DND-41 (cell line): ENCODE measurements around the gene ULBP3.

ENCODE experiments used
- ATAC-seq: fragments of 200-7000 bp; cut with Tn5 transposase; 3 replicates; pipeline ENCODE4 v1.9.1; 2021; ENCODE audit warnings: low read depth; ENCODE audit not compliant: insufficient read depth
- DNase-seq: peaks from one replicate; pipeline ENCODE4 v3.0.0-alpha.2; 2020
- H2AFZ ChIP-seq: 2 replicates; pipeline ENCODE4 v1.6.0; 2012; ENCODE audit warnings: low read depth, low read length
- H3K27ac ChIP-seq: 2 replicates; pipeline ENCODE4 v1.5.1; 2012; ENCODE audit warnings: low read length, inconsistent platforms
- H3K27me3 ChIP-seq: fragments of 200-600 bp; sonication (generic); 2 replicates; pipeline ENCODE4 v1.6.0; 2012; ENCODE audit warnings: low read length, mild to moderate bottlenecking, inconsistent platforms; ENCODE audit not compliant: insufficient read depth, poor library complexity
- H3K36me3 ChIP-seq: 2 replicates; pipeline ENCODE4 v1.5.1; 2012; ENCODE audit warnings: low read length, inconsistent platforms; ENCODE audit not compliant: insufficient read depth
- H3K4me1 ChIP-seq: 2 replicates; pipeline ENCODE4 v1.5.1; 2012; ENCODE audit warnings: mild to moderate bottlenecking, low read length; ENCODE audit not compliant: insufficient read depth
- H3K4me2 ChIP-seq: 2 replicates; pipeline ENCODE4 v1.6.0; 2012; ENCODE audit warnings: mild to moderate bottlenecking, moderate library complexity, low read length, inconsistent platforms; ENCODE audit not compliant: insufficient read depth
- H3K4me3 ChIP-seq, 2 experiments: fragments of 200-600 bp in 1 of 2; shearing (Covaris generic) in 1 of 2; 2 replicates each; pipeline ENCODE4 v1.5.1; 2012 to 2016; ENCODE audit warnings: inconsistent platforms in 2 of 2, low read length in 2 of 2, mild to moderate bottlenecking in 2 of 2, low read depth in 1 of 2, moderate library complexity in 1 of 2
- H3K79me2 ChIP-seq: 2 replicates; pipeline ENCODE4 v1.6.0; 2012; ENCODE audit warnings: low read length, inconsistent platforms; ENCODE audit not compliant: insufficient read depth
- H3K9ac ChIP-seq: 2 replicates; pipeline ENCODE4 v1.6.0; 2012; ENCODE audit warnings: low read depth, mild to moderate bottlenecking, inconsistent platforms, low read length, moderate library complexity
- H3K9me3 ChIP-seq: 2 replicates; pipeline ENCODE4 v1.5.1; 2012; ENCODE audit warnings: low read length, moderate library complexity, mild to moderate bottlenecking, inconsistent platforms; ENCODE audit not compliant: insufficient read depth, severe bottlenecking
- H4K20me1 ChIP-seq: 2 replicates; pipeline ENCODE4 v1.6.0; 2012; ENCODE audit warnings: low read length; ENCODE audit not compliant: insufficient read depth
- EZH2 ChIP-seq: IDR thresholded peaks from 3 replicates; pipeline ENCODE4 v1.6.1; 2012; ENCODE audit warnings: borderline replicate concordance, low read depth, mild to moderate bottlenecking, moderate library complexity, low read length, inconsistent platforms; ENCODE audit not compliant: severe bottlenecking
- TF ChIP-seq, protein P1 (sequence below): IDR thresholded peaks from 2 replicates; pipeline ENCODE4 v1.5.1; 2012; ENCODE audit warnings: borderline replicate concordance, low read length, moderate library complexity, mild to moderate bottlenecking; ENCODE audit not compliant: poor library complexity, severe bottlenecking; ENCODE audit errors: extremely low read depth

Gene ULBP3

GRCh38 chr6:150072201-150072600, 3.3 kb upstream of the ULBP3 start:
- no peaks in the 10 kb centered on the region for H3K36me3 ChIP-seq
- H3K27me3 ChIP-seq, result peaks cover 36% of the 10 kb centered on the region
- peaks cover 22% of the 10 kb centered on the region; the same call in 1 of the 2 replicates for H4K20me1 ChIP-seq
- H3K4me2 ChIP-seq, result no peak overlapping the region
- no peak for TF ChIP-seq EZH2
- TF ChIP-seq, protein P1, sequence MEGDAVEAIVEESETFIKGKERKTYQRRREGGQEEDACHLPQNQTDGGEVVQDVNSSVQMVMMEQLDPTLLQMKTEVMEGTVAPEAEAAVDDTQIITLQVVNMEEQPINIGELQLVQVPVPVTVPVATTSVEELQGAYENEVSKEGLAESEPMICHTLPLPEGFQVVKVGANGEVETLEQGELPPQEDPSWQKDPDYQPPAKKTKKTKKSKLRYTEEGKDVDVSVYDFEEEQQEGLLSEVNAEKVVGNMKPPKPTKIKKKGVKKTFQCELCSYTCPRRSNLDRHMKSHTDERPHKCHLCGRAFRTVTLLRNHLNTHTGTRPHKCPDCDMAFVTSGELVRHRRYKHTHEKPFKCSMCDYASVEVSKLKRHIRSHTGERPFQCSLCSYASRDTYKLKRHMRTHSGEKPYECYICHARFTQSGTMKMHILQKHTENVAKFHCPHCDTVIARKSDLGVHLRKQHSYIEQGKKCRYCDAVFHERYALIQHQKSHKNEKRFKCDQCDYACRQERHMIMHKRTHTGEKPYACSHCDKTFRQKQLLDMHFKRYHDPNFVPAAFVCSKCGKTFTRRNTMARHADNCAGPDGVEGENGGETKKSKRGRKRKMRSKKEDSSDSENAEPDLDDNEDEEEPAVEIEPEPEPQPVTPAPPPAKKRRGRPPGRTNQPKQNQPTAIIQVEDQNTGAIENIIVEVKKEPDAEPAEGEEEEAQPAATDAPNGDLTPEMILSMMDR, result no peak
- no peaks in the 10 kb centered on the region for H3K79me2 ChIP-seq
- no peak overlapping the region for H3K4me3 ChIP-seq
- no peaks in the 10 kb centered on the region for H3K9me3 ChIP-seq
- no peaks in the 10 kb centered on the region for H3K4me1 ChIP-seq
- no peak overlapping the region for H3K9ac ChIP-seq
- no peak for ATAC-seq
- no peak overlapping the region for H3K27ac ChIP-seq
- DNase-seq, result no peak
- H2AFZ ChIP-seq, result no peak overlapping the region

DNA sequence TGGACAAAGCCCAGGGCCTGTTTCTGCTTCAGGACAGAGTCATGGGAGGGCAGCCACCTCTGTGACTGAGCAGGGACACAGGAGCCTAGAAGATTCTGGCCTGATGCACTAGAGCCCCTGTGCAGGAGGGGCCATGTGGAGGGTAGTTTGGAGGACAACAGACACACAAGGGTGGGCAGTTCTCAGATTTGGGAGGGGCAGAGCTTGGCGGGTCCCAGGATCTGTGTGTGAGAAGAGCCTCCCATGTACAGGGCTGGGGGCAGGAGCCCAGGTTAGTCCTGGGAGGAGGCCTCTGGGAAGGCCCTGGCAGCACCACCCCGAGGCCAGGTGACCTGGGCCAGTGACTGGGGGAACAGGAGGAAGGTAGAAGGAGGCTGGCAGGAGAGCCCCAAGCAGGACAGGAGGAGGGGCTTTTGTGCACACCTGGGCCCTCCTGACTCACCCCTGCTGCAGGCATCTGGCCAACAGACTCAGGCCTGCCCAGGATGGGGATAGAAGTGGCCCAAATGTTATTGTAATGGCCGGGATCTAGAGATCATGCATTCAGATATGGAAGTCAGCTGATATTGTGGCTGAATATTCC, 1.4 kb upstream of the ULBP3 start:
- TF ChIP-seq, protein P1, result no peak
- no peak for TF ChIP-seq EZH2
- Histone ChIP-seq H3K27me3 (peaks cover 24% of the 10 kb centered on the region), H3K79me2 (no peaks in the 10 kb centered on the region), H3K27ac (no peak overlapping the region), H4K20me1 (peaks cover 22% of the 10 kb centered on the region; the same call in 1 of the 2 replicates), H3K9ac (no peak overlapping the region), H2AFZ (no peak overlapping the region), H3K36me3 (no peaks in the 10 kb centered on the region), H3K4me3 (no peak overlapping the region), H3K4me1 (no peaks in the 10 kb centered on the region), H3K4me2 (no peak overlapping the region), H3K9me3 (no peaks in the 10 kb centered on the region)
- DNase-seq, result no peak
- no peak for ATAC-seq

DNA sequence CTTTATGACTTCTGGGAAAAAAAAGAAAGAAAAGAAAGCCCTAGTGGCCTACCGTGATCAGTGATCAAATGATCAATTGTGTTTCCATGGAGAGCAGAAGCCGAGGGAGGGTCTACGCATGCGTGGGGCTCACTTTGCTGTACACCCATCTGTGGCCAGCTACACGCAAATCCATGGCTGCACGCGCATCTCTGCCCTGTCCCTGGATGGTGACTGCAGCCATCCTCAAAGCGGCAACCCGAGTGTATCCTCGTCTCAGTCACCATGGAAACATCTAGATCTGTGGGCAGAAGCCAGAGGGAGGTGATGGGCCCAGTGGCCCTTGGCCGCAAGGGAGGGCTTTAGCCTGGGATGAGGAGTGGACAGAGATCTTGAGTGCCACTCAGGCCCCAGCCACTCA, 785 bp upstream of the ULBP3 start:
- no peaks in the 10 kb centered on the region for H3K9me3 ChIP-seq
- no peak overlapping the region for H3K4me3 ChIP-seq
- no peak overlapping the region for H3K4me2 ChIP-seq
- H2AFZ ChIP-seq, result no peak overlapping the region
- ATAC-seq (no peak), DNase-seq (no peak)
- no peaks in the 10 kb centered on the region for H3K79me2 ChIP-seq
- H3K9ac ChIP-seq, result no peak overlapping the region
- H4K20me1 ChIP-seq, result peaks cover 24% of the 10 kb centered on the region; the same call in 1 of the 2 replicates
- H3K27me3 ChIP-seq, result peaks cover 20% of the 10 kb centered on the region
- H3K4me1 ChIP-seq, result no peaks in the 10 kb centered on the region
- no peak overlapping the region for H3K27ac ChIP-seq
- no peaks in the 10 kb centered on the region for H3K36me3 ChIP-seq
- TF ChIP-seq, protein P1, result no peak
- TF ChIP-seq EZH2, result no peak

GRCh38 chr6:150068151-150068550, 770 bp downstream of the ULBP3 start:
- Histone ChIP-seq H3K4me1 (no peaks in the 10 kb centered on the region), H2AFZ (no peak overlapping the region), H3K4me3 (no peak overlapping the region), H3K27ac (no peak overlapping the region), H3K79me2 (no peaks in the 10 kb centered on the region), H4K20me1 (peaks cover 22% of the 10 kb centered on the region; the same call in 1 of the 2 replicates), H3K9me3 (no peaks in the 10 kb centered on the region), H3K36me3 (no peaks in the 10 kb centered on the region), H3K27me3 (peaks cover 16% of the 10 kb centered on the region), H3K9ac (no peak overlapping the region), H3K4me2 (no peak overlapping the region)
- DNase-seq (no peak), ATAC-seq (no peak)
- TF ChIP-seq, protein P1, result no peak
- TF ChIP-seq EZH2, result no peak
